ENCODE data around the gene EIF3M.
"Not testable (repeated sequence)": the region's sequence is repeated elsewhere in the genome, so short reads cannot be mapped to it uniquely, and the experiment has no call there.

Gene EIF3M

DNA sequence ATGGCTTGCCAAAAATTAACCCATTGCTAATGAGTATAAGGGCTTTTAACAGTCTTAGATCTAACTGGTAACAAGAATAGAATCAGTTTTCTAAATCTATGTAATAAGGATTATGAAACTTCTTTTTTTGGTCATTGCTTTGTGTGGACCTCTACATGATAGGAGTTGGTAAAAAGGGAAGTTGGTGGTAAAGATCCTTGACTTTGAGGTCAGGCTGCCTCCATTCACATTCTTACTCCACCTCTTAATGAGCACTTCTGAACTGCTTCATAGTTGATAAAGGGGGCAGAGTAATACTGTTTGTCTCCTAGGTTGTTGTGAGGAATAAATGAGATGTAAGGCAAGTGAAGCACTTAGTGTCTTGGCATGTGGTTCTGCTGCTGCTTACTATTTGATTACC, 10.6 kb downstream of the EIF3M start:
- in situ Hi-C loops (cut with MboI; ENCODE audit: low sequenced_read_pairs): no loop called here

DNA sequence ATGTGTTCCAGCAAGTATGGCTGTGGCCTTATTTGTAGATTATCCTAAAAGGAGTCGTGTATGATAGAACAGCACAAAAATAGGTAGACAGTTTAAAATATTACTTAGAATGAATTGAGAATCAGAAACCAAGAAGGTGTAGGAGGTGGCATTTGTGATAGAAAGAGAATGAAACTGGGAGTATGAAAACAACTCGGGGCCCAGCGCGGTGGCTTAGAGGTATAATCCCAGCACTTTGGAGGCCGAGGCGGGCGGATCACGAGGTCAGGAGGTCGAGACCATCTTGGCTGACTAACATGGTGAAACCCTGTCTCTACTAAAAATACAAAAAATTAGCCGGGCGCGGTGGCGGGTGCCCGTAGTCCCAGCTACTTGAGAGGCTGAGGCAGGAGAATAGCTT, 12.5 kb downstream of the EIF3M start:
- in situ Hi-C loops (cut with MboI; ENCODE audit: low sequenced_read_pairs): not testable (repeated sequence)

DNA sequence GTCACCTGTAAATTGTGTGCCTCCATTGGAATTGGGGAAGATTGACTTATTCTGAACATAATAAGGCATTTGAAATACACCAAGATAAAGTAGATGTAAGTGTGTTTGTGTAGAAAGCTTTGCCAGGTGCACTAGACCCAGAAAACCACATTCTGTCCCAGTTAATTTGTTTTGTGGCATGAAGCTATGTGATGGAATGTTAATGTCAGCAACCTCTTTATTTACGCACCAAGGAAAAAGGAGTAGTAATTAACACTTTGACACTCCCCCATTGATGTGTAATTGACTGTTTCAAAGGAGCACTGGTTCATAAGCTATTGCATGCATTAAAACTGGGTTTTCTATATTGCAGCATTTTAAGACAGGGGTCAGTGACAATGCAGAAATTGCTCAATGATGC, 14.3 kb downstream of the EIF3M start:
- in situ Hi-C loops (cut with MboI; ENCODE audit: low sequenced_read_pairs): no loop called here

DNA sequence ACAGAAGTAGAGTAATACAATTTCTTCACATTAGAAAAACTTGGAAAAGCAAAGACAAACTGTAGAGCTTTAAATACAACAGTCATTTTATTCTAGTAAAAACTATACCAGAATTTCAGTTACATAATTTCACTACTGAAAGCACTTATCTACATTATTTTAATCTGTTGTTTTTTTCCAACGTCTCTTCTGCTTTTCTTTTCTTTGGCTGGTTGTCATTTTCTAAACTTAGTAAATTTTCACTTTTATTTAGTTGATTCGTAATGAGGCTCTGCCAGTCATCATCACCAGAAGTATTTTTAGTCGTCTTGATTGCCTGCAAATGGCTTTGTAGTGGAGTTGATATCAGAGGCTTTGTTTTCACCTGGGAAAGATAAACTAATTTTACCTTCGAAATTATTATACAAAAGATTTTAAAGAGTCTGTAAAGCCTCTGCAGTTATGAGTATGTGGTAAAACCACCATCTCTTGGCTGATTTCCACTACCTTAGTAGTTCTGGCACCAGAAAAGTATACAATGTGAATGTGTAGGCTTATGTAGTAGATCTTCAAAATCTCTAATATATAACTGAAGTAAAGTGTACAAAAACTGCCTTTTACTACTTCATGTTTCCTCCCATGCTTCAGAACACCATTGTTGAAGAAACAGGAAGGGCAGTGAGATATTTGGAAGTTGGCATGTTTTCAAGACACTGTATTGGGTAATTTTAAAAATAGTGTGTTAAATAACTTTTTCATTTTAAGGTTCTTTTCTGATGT, 19.2 kb downstream of the EIF3M start:
- in situ Hi-C loops (cut with MboI; ENCODE audit: low sequenced_read_pairs): no loop called here

DNA sequence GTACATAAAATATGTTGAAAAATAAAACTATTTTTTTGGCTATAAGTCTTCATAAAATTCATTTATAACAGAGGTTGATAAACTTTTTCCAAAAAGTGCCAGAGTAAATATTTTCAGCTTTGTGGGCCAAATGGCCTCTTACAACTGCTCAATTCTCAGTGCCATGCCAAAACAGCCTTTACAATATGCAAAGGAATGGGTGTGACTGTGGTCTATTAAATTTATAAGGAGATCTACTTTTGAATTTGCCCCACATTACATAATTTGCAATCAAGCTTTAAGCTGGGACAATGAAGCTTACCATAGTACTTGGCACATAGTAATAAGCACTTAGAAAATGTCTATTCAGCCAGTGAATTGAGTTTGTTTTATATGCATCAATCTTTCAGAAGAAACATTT, 22.6 kb downstream of the EIF3M start:
- in situ Hi-C loops (cut with MboI; ENCODE audit: low sequenced_read_pairs): no loop called here

DNA sequence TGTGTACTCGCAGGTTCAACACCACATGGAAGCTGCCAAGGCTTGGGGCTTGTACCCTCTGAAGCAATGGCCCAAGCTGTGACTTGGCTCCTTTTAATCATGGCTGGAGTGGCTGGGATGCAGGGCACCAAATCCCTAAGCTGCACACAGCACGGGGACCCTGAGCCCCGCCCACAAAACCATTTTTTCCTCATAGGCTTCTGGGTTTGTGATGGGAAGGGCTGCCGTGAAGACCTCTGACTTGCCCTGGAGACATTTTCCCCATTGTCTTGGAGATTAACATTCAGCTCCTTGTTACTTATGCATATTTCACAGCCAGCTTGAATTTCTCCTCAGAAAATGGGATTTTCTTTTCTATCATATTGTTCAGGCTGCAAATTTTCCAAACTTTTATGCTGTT, 25.2 kb downstream of the EIF3M start:
- in situ Hi-C loops (cut with MboI; ENCODE audit: low sequenced_read_pairs): not testable (repeated sequence)

DNA sequence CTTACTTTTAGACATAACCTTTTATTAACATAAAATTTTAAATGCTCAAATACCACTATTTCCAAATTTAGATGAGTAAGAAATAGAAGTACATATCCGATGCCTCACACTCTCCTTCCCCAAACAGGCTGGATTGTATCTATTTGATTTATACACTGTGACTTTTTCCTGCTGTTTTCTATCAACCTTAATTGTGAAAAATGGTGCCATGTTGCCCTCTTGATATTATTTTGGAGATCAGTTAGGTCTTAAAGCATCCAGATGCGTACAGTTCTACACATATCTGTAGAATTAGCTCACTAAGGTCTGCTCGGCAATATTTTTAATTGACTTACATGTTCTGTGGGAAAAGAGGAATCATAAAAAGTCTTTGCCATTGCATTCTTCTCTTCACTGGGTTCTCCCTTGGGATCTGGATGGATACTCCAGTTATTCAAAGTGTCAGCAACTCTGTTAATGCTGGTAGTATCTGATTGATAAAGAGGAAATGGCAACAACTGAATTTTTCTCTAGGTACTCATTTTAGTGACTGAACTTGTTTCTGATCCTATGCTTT, 27.2 kb downstream of the EIF3M start:
- in situ Hi-C loops (cut with MboI; ENCODE audit: low sequenced_read_pairs): no loop called here

DNA sequence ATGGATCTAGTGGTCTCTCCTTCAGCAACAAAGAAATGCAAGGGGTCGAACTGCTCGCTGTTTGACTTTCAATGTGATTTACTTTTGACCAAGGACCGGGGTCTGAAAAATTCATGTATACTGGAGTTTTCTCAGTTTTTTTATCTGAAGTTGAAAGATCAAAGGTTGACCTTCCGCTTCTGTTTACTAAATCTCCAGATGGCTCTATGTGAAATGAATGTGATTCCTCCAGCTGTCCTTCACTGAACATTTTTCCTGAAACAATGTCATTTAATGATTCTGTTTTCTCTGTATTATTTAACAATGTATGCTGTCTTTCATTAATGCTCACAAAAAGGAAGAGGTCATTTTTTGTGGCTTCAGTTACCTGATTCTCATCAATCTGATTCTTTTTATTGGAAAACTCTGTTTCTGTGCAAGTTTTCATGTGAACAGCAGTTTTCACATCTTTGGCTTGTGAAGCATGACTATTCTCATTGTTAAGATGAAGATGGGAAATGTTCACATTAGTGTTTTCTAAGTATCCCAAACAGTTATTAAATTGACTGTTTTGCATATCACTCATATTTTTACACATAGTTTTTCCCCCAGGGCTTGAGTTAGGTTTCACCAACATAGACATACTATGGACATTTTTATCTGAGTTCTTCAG, 30.0 kb downstream of the EIF3M start:
- in situ Hi-C loops (cut with MboI; ENCODE audit: low sequenced_read_pairs): no loop called here

DNA sequence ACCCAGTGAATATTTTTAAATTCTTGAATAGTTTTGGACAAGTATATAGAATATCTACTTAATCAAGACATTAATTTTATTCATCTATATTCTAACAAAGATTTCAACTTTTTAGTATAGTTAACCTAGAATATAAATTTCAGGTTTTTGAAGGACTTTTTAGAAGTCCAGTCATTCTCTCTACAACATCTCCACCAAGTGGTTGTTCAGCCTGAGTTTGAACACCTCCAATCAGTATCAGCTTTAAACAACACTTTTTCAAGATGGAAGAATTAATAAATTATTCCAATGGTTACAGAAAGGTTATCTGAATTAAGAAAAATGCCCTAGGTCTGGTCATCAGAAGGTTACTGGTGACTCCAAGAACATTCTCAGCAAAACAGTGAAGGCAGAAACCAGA, 31.8 kb downstream of the EIF3M start:
- in situ Hi-C loops (cut with MboI; ENCODE audit: low sequenced_read_pairs): no loop called here

DNA sequence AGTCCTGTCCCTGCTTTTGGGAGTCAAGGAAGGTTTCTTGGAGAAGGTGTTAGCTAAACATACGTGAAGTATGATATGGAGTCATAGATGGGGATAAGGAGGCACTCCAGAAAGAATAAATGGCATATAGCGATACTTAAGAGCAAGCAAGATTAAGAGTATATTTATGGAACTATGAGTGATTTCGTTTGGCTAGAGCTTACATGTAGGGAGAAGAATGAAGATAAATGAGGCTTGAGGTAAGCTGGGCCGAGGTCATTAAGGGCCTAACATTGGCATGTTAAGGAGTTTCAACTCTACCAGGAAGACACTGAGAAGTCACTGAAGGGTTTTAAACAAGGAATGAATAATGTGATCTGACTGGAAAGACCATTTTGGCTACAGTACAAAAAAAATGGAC, 33.3 kb downstream of the EIF3M start:
- in situ Hi-C loops (cut with MboI; ENCODE audit: low sequenced_read_pairs): no loop called here

DNA sequence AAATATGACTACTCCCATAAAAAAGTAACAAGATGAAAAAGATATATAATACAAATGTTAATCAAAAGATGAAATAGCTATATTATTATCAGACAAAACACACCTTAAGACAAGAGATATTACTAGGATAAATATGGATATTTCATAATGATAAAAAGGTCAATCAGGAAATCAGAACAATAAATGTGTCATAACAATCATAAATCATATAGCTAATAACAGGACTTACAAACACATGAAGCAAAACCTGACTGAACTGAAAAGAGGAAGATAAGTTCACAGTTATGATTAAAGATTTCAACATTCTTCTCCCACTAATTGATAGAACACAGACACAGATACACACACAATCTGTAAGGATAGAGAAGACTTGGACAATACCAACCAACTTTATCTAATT, 47.2 kb downstream of the EIF3M start:
- in situ Hi-C loops (cut with MboI; ENCODE audit: low sequenced_read_pairs): no loop called here

DNA sequence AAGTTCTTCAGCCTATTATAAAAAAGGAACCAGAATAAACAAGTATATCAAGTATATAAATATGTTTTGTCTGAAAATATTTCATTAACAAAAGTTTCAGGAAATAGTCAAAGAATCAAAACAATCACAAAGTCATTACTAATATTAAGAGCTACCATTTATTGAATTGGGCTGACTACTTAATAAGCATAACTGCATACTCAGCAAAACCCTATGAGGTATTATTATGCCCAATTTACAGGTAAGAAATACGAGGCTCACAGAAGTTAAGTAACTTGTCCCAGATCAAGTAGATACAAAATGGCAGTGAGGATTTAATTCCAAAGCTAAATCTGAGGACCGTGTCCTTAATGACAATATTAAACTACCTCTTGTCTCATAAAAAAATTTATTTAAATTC, 52.2 kb downstream of the EIF3M start:
- in situ Hi-C loops (cut with MboI; ENCODE audit: low sequenced_read_pairs): no loop called here

DNA sequence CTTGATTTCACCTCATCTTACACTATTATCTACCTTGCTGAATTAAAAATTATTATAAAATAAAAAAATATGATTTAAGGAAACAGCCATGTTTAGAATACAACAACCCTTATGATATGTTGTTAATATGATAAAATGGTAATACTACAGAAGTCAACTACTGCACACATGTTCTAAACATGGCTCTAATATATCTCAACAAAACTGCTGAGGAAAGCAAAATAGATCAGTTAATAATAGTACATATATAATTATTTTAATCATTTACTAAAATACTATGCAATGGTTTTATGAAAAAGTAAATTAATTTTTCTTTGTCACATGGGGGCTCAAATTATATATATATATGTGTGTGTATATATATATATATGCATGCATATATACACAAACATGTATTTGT, 57.7 kb downstream of the EIF3M start:
- in situ Hi-C loops (cut with MboI; ENCODE audit: low sequenced_read_pairs): no loop called here

DNA sequence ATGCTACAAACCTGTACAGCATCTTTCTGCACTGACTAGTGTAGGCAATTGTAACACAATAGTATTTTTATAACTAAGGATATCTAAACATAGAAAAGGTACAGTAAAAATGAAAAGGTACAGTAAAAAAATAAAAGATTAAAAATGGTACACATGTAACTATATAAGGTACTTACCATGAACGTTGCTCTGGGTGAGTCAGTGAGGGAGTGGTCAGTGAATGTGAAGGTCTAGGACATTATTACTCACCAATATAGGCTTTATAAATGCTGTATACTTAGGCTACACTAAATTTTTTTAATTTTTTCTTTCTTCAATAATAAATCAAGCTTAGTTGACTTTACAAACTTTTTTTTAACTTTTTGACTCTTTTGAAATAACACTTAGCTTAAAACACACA, 59.9 kb downstream of the EIF3M start:
- in situ Hi-C loops (cut with MboI; ENCODE audit: low sequenced_read_pairs): no loop called here
